MM.1S (cell line): ENCODE data around the gene MINDY4.

Experiments used
- DNase-seq: peaks from one replicate; pipeline ENCODE4 v3.0.0-alpha.2; 2015
- H2AFZ ChIP-seq: fragments of 300-600 bp; sonication (generic); 2 replicates; pipeline ENCODE4 v1.6.0; 2016; ENCODE audit warnings: antibody characterized with exemption, low read length
- H3F3A ChIP-seq: fragments of 300-600 bp; sonication (generic); 2 replicates; pipeline ENCODE4 v1.6.1; 2016; ENCODE audit warnings: mild to moderate bottlenecking, antibody characterized with exemption, low read length, moderate library complexity, mixed read lengths; ENCODE audit not compliant: insufficient read depth
- H3K27ac ChIP-seq: fragments of 300-600 bp; sonication (generic); 2 replicates; pipeline ENCODE4 v1.5.1; 2016; ENCODE audit warnings: mild to moderate bottlenecking, low read length
- H3K27me3 ChIP-seq: fragments of 300-600 bp; sonication (generic); replicated peaks from 2 replicates; pipeline ENCODE4 v1.6.0; 2016; ENCODE audit warnings: low read length; ENCODE audit not compliant: insufficient read depth
- H3K36me3 ChIP-seq: fragments of 300-600 bp; sonication (generic); replicated peaks from 2 replicates; pipeline ENCODE4 v1.6.1; 2016; ENCODE audit warnings: mild to moderate bottlenecking, low read length, mixed read lengths; ENCODE audit not compliant: insufficient read depth
- H3K4me1 ChIP-seq: fragments of 300-600 bp; sonication (generic); 2 replicates; pipeline ENCODE4 v1.6.1; 2016; ENCODE audit warnings: low read length, mixed read lengths
- H3K4me2 ChIP-seq: fragments of 300-600 bp; sonication (generic); 2 replicates; pipeline ENCODE4 v1.6.0; 2016; ENCODE audit warnings: low read depth, low read length
- H3K4me3 ChIP-seq: fragments of 300-600 bp; sonication (generic); 2 replicates; pipeline ENCODE4 v1.5.1; 2016; ENCODE audit warnings: low read length, mixed read lengths
- H3K79me2 ChIP-seq: fragments of 300-600 bp; sonication (generic); 2 replicates; pipeline ENCODE4 v1.6.1; 2016; ENCODE audit warnings: mixed run types, low read length, mixed read lengths
- H3K9ac ChIP-seq: fragments of 300-600 bp; sonication (generic); 2 replicates; pipeline ENCODE4 v1.6.1; 2016; ENCODE audit warnings: low read length, mixed read lengths
- H3K9me2 ChIP-seq: fragments of 300-600 bp; sonication (generic); replicated peaks from 2 replicates; pipeline ENCODE4 v1.6.1; 2016; ENCODE audit warnings: mild to moderate bottlenecking, low read length, mixed read lengths; ENCODE audit not compliant: insufficient read depth
- H3K9me3 ChIP-seq: fragments of 300-600 bp; sonication (generic); replicated peaks from 2 replicates; pipeline ENCODE4 v1.6.1; 2016; ENCODE audit warnings: mild to moderate bottlenecking, low read length, mixed read lengths; ENCODE audit not compliant: insufficient read depth
- H4K20me1 ChIP-seq: fragments of 300-600 bp; sonication (generic); 2 replicates; pipeline ENCODE4 v1.6.1; 2016; ENCODE audit warnings: mild to moderate bottlenecking, low read length, moderate library complexity, mixed read lengths; ENCODE audit not compliant: insufficient read depth
- CTCF ChIP-seq: fragments of 300-600 bp; sonication (generic); IDR thresholded peaks from 2 replicates; pipeline ENCODE4 v1.5.1; 2016; ENCODE audit warnings: antibody characterized with exemption, low read length, mixed read lengths
- EZH2 ChIP-seq: fragments of 300-600 bp; sonication (generic); optimal IDR thresholded peaks from 2 replicates; pipeline ENCODE3; 2017; ENCODE audit warnings: low read depth, mild to moderate bottlenecking, antibody characterized with exemption, low read length, mixed read lengths
- EZH2phosphoT487 ChIP-seq: fragments of 300-600 bp; sonication (generic); IDR thresholded peaks from 2 replicates; pipeline ENCODE4 v1.6.1; 2018; ENCODE audit warnings: antibody characterized with exemption, low read length

The MINDY4 gene

DNA sequence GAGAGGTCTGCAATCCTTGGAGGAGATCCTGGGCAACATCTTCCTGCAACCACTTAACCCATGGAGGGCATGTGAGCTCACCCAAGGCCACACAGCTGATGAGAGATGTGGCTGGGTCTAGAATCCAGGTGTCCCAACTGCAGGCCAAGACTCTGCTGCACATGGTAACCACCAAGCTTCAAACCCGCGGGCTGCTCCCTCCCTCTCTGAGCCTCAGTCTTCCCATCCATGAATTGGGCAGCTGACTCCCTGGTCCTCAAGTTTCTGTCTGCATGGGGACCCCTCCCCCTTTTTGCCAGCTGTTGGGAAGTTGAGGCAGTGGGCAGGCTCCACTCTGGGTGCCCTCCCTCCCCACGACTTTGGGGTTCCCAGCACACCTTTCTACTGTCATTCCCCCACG is 40.2 kb upstream of the MINDY4 start:
- H2AFZ ChIP-seq = no peak overlapping the region
- no peak for DNase-seq
- H3K9me3 ChIP-seq = no peaks in the 10 kb centered on the region
- H3K27ac ChIP-seq = no peak overlapping the region
- H3K4me1 ChIP-seq = no peaks in the 10 kb centered on the region
- H3K9me2 ChIP-seq = no peaks in the 10 kb centered on the region
- TF ChIP-seq EZH2phosphoT487 (no peak), CTCF (no peak)
- no peaks in the 10 kb centered on the region for H4K20me1 ChIP-seq
- no peak overlapping the region for H3K4me2 ChIP-seq
- no peaks in the 10 kb centered on the region for H3K79me2 ChIP-seq
- H3K4me3 ChIP-seq = no peak overlapping the region
- no peaks in the 10 kb centered on the region for H3F3A ChIP-seq
- H3K36me3 ChIP-seq = no peaks in the 10 kb centered on the region
- no peaks in the 10 kb centered on the region for H3K27me3 ChIP-seq
- H3K9ac ChIP-seq = no peak overlapping the region

- no peaks in the 10 kb centered on the region for H3K4me1 ChIP-seq
- no peaks in the 10 kb centered on the region for H3K79me2 ChIP-seq
- no peak overlapping the region for H3K9ac ChIP-seq
- H4K20me1 ChIP-seq = no peaks in the 10 kb centered on the region
- H3K36me3 ChIP-seq = no peaks in the 10 kb centered on the region
- TF ChIP-seq EZH2phosphoT487 (no peak), CTCF (no peak), EZH2 (no peak)
- no peaks in the 10 kb centered on the region for H3K9me3 ChIP-seq
- no peak overlapping the region for H3K4me2 ChIP-seq
- H3F3A ChIP-seq = no peaks in the 10 kb centered on the region
- no peak overlapping the region for H3K4me3 ChIP-seq
- H3K9me2 ChIP-seq = no peaks in the 10 kb centered on the region
- no peak overlapping the region for H3K27ac ChIP-seq
- no peaks in the 10 kb centered on the region for H3K27me3 ChIP-seq
- DNase-seq = no peak
- H2AFZ ChIP-seq = no peak overlapping the region
Measured at GRCh38 chr7:30731581-30731980, 39.6 kb upstream of the MINDY4 start.

DNA sequence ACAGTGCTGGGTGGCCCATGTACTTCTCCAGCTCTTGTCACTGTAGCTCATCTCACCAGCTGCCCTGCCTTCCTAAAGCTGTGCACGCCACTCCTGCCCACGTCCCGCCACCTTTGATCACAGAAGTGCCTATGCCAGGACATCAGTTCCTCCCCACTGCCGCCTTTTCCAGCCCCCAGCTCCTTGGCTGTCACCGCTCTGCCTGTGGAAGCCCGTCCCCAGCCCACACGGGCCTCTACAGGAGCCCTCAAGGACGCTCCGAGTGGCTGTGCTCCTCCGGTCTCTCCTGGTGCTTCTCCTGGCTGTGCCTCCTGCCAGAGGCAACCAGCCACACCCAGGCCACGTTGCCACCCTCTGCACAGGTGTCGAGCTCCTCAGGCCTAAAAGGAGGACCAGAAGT is 38.6 kb upstream of the MINDY4 start:
- Histone ChIP-seq H3K9ac (no peak overlapping the region), H3K4me3 (no peak overlapping the region), H3K9me3 (no peaks in the 10 kb centered on the region), H3K27ac (no peak overlapping the region), H3K4me1 (no peaks in the 10 kb centered on the region), H3K9me2 (no peaks in the 10 kb centered on the region), H3K36me3 (no peaks in the 10 kb centered on the region), H3K27me3 (no peaks in the 10 kb centered on the region), H3K4me2 (no peak overlapping the region), H4K20me1 (no peaks in the 10 kb centered on the region), H2AFZ (no peak overlapping the region), H3F3A (no peaks in the 10 kb centered on the region), H3K79me2 (no peaks in the 10 kb centered on the region)
- no peak for TF ChIP-seq EZH2
- TF ChIP-seq CTCF = no peak
- no peak for TF ChIP-seq EZH2phosphoT487
- DNase-seq = no peak

DNA sequence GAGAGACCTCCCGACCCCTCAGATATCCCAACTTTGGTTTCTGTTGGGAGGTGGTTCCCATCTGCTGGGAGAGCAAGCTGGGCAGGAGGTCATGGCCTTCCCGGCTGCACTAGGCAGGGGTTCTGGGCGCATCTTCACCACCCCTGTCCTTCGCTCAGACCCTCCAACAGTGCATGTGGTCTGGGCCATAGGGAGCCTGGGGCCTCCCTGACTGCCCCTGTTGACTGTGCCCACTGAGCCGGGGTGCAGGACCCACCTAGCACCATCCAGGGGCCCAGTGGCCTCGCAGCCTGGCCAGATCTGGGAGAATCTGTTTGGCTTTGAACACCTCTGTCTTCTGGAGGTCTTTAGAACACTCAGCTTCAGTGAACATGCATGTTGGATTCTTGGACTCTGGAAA is 38.0 kb upstream of the MINDY4 start:
- Histone ChIP-seq H3K9ac (no peak overlapping the region), H3K9me2 (no peaks in the 10 kb centered on the region), H3K4me1 (peaks cover 3% of the 10 kb centered on the region; the same call in 1 of the 2 replicates), H2AFZ (no peak overlapping the region), H3K9me3 (no peaks in the 10 kb centered on the region), H3K4me2 (no peak overlapping the region), H3K27ac (no peak overlapping the region), H3K27me3 (no peaks in the 10 kb centered on the region), H4K20me1 (no peaks in the 10 kb centered on the region), H3K4me3 (no peak overlapping the region), H3K79me2 (no peaks in the 10 kb centered on the region), H3K36me3 (no peaks in the 10 kb centered on the region), H3F3A (no peaks in the 10 kb centered on the region)
- TF ChIP-seq CTCF (no peak), EZH2 (no peak), EZH2phosphoT487 (no peak)
- no peak for DNase-seq
